Keratinocyte (primary cell): ENCODE measurements around the gene MLF1. TPM values are rescaled to one million over a fixed set of nuclear protein-coding genes. Genes with fewer than 3 reads are reported as not detected.

Experiments used
- DNase-seq: peaks from one replicate; pipeline ENCODE4 v3.0.0-alpha.2; 2011; ENCODE audit warnings: low read depth, missing footprints, low spot score
- FAIRE-seq: peaks from 2 replicates; lab custom pipeline; 2011; peaks lifted over from hg19 to GRCh38; lab: Jason Lieb, UNC
- H2AFZ ChIP-seq: 2 replicates; pipeline ENCODE4 v1.6.0; 2012; ENCODE audit warnings: low read length, control low read depth, inconsistent platforms; ENCODE audit not compliant: control insufficient read depth
- H3K27ac ChIP-seq: 2 replicates; pipeline ENCODE4 v1.5.1; 2011; ENCODE audit warnings: low read length; ENCODE audit not compliant: control insufficient read depth, insufficient read depth
- H3K27me3 ChIP-seq: 3 replicates; pipeline ENCODE4 v1.6.0; 2011; ENCODE audit warnings: low read length; ENCODE audit not compliant: control insufficient read depth, insufficient read depth; ENCODE audit errors: extremely low read depth
- H3K36me3 ChIP-seq, 2 experiments: 2 replicates in 1 of 2; 3 replicates in 1 of 2; pipeline ENCODE4 v1.5.1; 2011; ENCODE audit warnings: low read length in 2 of 2, mild to moderate bottlenecking in 1 of 2; ENCODE audit not compliant: control insufficient read depth in 2 of 2, insufficient read depth in 2 of 2; ENCODE audit errors: extremely low read depth in 1 of 2
- H3K4me1 ChIP-seq: 3 replicates; pipeline ENCODE4 v1.5.1; 2011; ENCODE audit warnings: low read length; ENCODE audit not compliant: control insufficient read depth, insufficient read depth; ENCODE audit errors: extremely low read depth
- H3K4me2 ChIP-seq: 3 replicates; pipeline ENCODE4 v1.6.0; 2011; ENCODE audit warnings: low read depth, low read length; ENCODE audit not compliant: control insufficient read depth, insufficient read depth; ENCODE audit errors: extremely low read depth
- H3K4me3 ChIP-seq, 3 experiments: fragments of 200-600 bp in 1 of 3; sonication (generic) in 1 of 3; 2 replicates in 2 of 3; 3 replicates in 1 of 3; pipeline ENCODE4 v1.5.1; 2011 to 2016; ENCODE audit warnings: low read length in 3 of 3, mild to moderate bottlenecking in 3 of 3, control low read depth in 2 of 3, inconsistent platforms in 1 of 3, low read depth in 1 of 3, mixed read lengths in 1 of 3, mixed run types in 1 of 3, moderate library complexity in 1 of 3; ENCODE audit not compliant: control insufficient read depth in 2 of 3, insufficient read depth in 2 of 3; ENCODE audit errors: extremely low read depth in 1 of 3
- H3K79me2 ChIP-seq: 2 replicates; pipeline ENCODE4 v1.6.0; 2012; ENCODE audit warnings: low read length; ENCODE audit not compliant: control insufficient read depth, insufficient read depth
- H3K9ac ChIP-seq: 3 replicates; pipeline ENCODE4 v1.6.0; 2011; ENCODE audit warnings: low read length; ENCODE audit not compliant: control insufficient read depth, insufficient read depth; ENCODE audit errors: extremely low read depth
- H3K9me1 ChIP-seq: 3 replicates; pipeline ENCODE4 v1.6.0; 2011; ENCODE audit warnings: low read length; ENCODE audit not compliant: control insufficient read depth, insufficient read depth; ENCODE audit errors: extremely low read depth
- H3K9me3 ChIP-seq: 2 replicates; pipeline ENCODE4 v1.5.1; 2012; ENCODE audit warnings: low read depth, low read length; ENCODE audit not compliant: control insufficient read depth
- H4K20me1 ChIP-seq: 3 replicates; pipeline ENCODE4 v1.6.0; 2011; ENCODE audit warnings: low read length; ENCODE audit not compliant: control insufficient read depth, insufficient read depth; ENCODE audit errors: extremely low read depth
- CTCF ChIP-seq, 3 experiments: IDR thresholded peaks in 1 of 3; conservative IDR thresholded peaks in 1 of 3; optimal IDR thresholded peaks in 1 of 3; 2 replicates in 2 of 3; 3 replicates in 1 of 3; pipeline versions ENCODE3 to v1.5.1; 2011; ENCODE audit warnings: low read length in 3 of 3, mild to moderate bottlenecking in 3 of 3, moderate library complexity in 2 of 3, control low read depth in 1 of 3, inconsistent platforms in 1 of 3; ENCODE audit not compliant: insufficient read depth in 2 of 3; ENCODE audit errors: extremely low read depth in 1 of 3
- EZH2 ChIP-seq: IDR thresholded peaks from one replicate; pipeline ENCODE4 v1.6.1; 2012; ENCODE audit warnings: inconsistent platforms, mild to moderate bottlenecking, low read length, moderate library complexity
- dilution Hi-C: fragments of 300-500 bp; cut with MboI; formaldehyde crosslinking; loops from one replicate; pipeline ENCODE4 v1.7.0; 2020; ENCODE audit warnings: low sequenced_read_pairs; ENCODE audit not compliant: extremely low pct_ligation_motif_present
- polyA plus RNA-seq, 5 experiments: library from polyadenylated mRNA; depleted of rRNA in 3 of 5; stranded (reverse) in 3 of 5; stranded (forward) in 1 of 5; unstranded in 1 of 5; fragments of >200 nt; gene quantifications; 1 replicate in 1 of 5; 2 replicates in 3 of 5; 3 replicates in 1 of 5; pipeline versions ENCODE4 v1.2.1 to v1.2.3, GENCODE V29; 2011 to 2012; ENCODE audit warnings: missing spikeins in 2 of 5, low read depth in 1 of 5, low replicate concordance in 1 of 5

MLF1 gene
- polyA plus RNA-seq, 1 donor (not counting 4 experiments of a cell fraction or from before 2014, with no cell fraction given) = 11.8 TPM

- Histone ChIP-seq H4K20me1 (no peaks in the 10 kb centered on the region), H3K9ac (no peak overlapping the region), H3K36me3 (no peaks in the 10 kb centered on the region), H3K4me2 (no peak overlapping the region), H2AFZ (no peak overlapping the region), H3K27ac (no peak overlapping the region), H3K4me3 (no peak overlapping the region), H3K9me3 (no peaks in the 10 kb centered on the region), H3K4me1 (no peaks in the 10 kb centered on the region), H3K79me2 (no peaks in the 10 kb centered on the region), H3K27me3 (no peaks in the 10 kb centered on the region), H3K9me1 (no peaks in the 10 kb centered on the region)
- no peak for FAIRE-seq
- TF ChIP-seq CTCF (optimal IDR thresholded peaks at IDR 0.05 in 1 of 3, IDR thresholded peaks at IDR 0.05 in 1 of 3, conservative IDR thresholded peaks at IDR 0.05 in 1 of 3; ENCODE audit: extremely low read depth in 1 of 3, insufficient read depth in 2 of 3, low read length in 3 of 3) (no peak), EZH2 (no peak)
- DNase-seq = no peak
- dilution Hi-C loops = no loop called here
Measured at GRCh38 chr3:158528076-158528674, 42.8 kb upstream of the MLF1 start.

GRCh38 chr3:158531334-158531733 lies 39.7 kb upstream of the MLF1 start:
- H4K20me1 ChIP-seq = no peaks in the 10 kb centered on the region
- no peak overlapping the region for H3K4me2 ChIP-seq
- no peak overlapping the region for H3K9ac ChIP-seq
- no peaks in the 10 kb centered on the region for H3K9me3 ChIP-seq
- H3K9me1 ChIP-seq = no peaks in the 10 kb centered on the region
- no peak overlapping the region for H3K4me3 ChIP-seq
- no peaks in the 10 kb centered on the region for H3K36me3 ChIP-seq
- no peak overlapping the region for H3K27ac ChIP-seq
- no peaks in the 10 kb centered on the region for H3K79me2 ChIP-seq
- dilution Hi-C loops = no loop called here
- no peaks in the 10 kb centered on the region for H3K4me1 ChIP-seq
- TF ChIP-seq EZH2 = no peak
- TF ChIP-seq CTCF (optimal IDR thresholded peaks at IDR 0.05 in 1 of 3, IDR thresholded peaks at IDR 0.05 in 1 of 3, conservative IDR thresholded peaks at IDR 0.05 in 1 of 3; ENCODE audit: extremely low read depth in 1 of 3, insufficient read depth in 2 of 3, low read length in 3 of 3) = no peak
- H2AFZ ChIP-seq = no peak overlapping the region
- no peaks in the 10 kb centered on the region for H3K27me3 ChIP-seq
- no peak for FAIRE-seq
- DNase-seq = no peak
